ENCODE measurements around the gene LLGL1. TPM values are rescaled to one million over a fixed set of nuclear protein-coding genes. Genes with fewer than 3 reads are reported as not detected.

The LLGL1 gene
- polyA plus RNA-seq, 2 of the 4 experiments (the other 2 are of a cell fraction): 11.2 to 19.3 TPM

- H3K9me3 ChIP-seq: no peaks in the 10 kb centered on the region
- TF ChIP-seq KDM5A (IDR thresholded peaks at IDR 0.05) (no peak), RARB (CRISPR knock-in tag; IDR thresholded peaks at IDR 0.05) (no peak), CHD2 (IDR thresholded peaks at IDR 0.05; ENCODE audit: low read length, partially characterized antibody) (no peak), CHD4 (IDR thresholded peaks at IDR 0.05; ENCODE audit: borderline replicate concordance) (no peak), PHF8 (IDR thresholded peaks at IDR 0.05; ENCODE audit: borderline replicate concordance, low read depth) (no peak), CBX2 (IDR thresholded peaks at IDR 0.05; ENCODE audit: borderline replicate concordance, low read depth) (no peak), HES2 (IDR thresholded peaks at IDR 0.05) (no peak), ZFP36 (IDR thresholded peaks at IDR 0.05; ENCODE audit: borderline replicate concordance, partially characterized antibody) (peak; percentile 89)
- ChIA-PET POLR2A (no interaction called here), CTCF (interaction anchor here (0.6 to 1.3 kb wide), 4 partner anchors 16 to 40 kb away, joined by 3 to 4 read pairs (median 4); no protein-coding TSS in a partner anchor)
- peaks cover 8% of the 10 kb centered on the region for H3K4me1 ChIP-seq
- ATAC-seq (no peak), DNase-seq (ENCODE audit: low read depth in 1 of 2, low spot score in 1 of 2) (no peak), FAIRE-seq (no peak)
- H3K27ac ChIP-seq: no peak overlapping the region
- H3K4me3 ChIP-seq: no peak overlapping the region
- no peak overlapping the region for H3K4me2 ChIP-seq
Observed at GRCh38 chr17:18177133-18177532, 48.3 kb upstream of the LLGL1 start.

- Histone ChIP-seq H3K4me3 (no peak overlapping the region), H3K4me1 (peaks cover 11% of the 10 kb centered on the region), H3K9me3 (no peaks in the 10 kb centered on the region), H3K4me2 (no peak overlapping the region), H3K27ac (no peak overlapping the region)
- no peak for TF ChIP-seq ZSCAN20 (CRISPR knock-in tag; IDR thresholded peaks at IDR 0.05)
- TF ChIP-seq SMC3 (IDR thresholded peaks at IDR 0.05): no peak
- TF ChIP-seq HDAC2 (IDR thresholded peaks at IDR 0.05): no peak
- no peak for TF ChIP-seq POLR2AphosphoS2 (conservative IDR thresholded peaks at IDR 0.05; ENCODE audit: low read length)
- TF ChIP-seq PBX3 (IDR thresholded peaks at IDR 0.05): no peak
- no peak for TF ChIP-seq FOSL2 (IDR thresholded peaks at IDR 0.05)
- no peak for TF ChIP-seq FOSL2 (CRISPR knock-in tag; IDR thresholded peaks at IDR 0.05)
- TF ChIP-seq CBX2 (IDR thresholded peaks at IDR 0.05; ENCODE audit: borderline replicate concordance, low read depth): no peak
- no peak for TF ChIP-seq RCOR1 (IDR thresholded peaks at IDR 0.05; ENCODE audit: low read depth, low read length)
- TF ChIP-seq REST (IDR thresholded peaks at IDR 0.05): no peak
- TF ChIP-seq JUNB (IDR thresholded peaks at IDR 0.05): no peak
- no peak for TF ChIP-seq RAD21 (conservative IDR thresholded peaks at IDR 0.05 in 1 of 2, IDR thresholded peaks at IDR 0.05 in 1 of 2)
- TF ChIP-seq ESRRA (IDR thresholded peaks at IDR 0.05; ENCODE audit: borderline replicate concordance, low read length): no peak
- no peak for TF ChIP-seq HOXB13 (CRISPR knock-in tag; IDR thresholded peaks at IDR 0.05; ENCODE audit: low read depth)
- no peak for TF ChIP-seq TP53 (CRISPR knock-in tag; IDR thresholded peaks at IDR 0.05)
- DNase-seq (ENCODE audit: low read depth in 1 of 2, low spot score in 1 of 2) (no peak), ATAC-seq (no peak), FAIRE-seq (no peak)
- ChIA-PET POLR2A (no interaction called here), CTCF (interaction anchor here (1.3 kb wide), 2 partner anchors 17 to 22 kb away, joined by 4 read pairs; no protein-coding TSS in a partner anchor)
- 91% methylated on average over 8 of the region's 8 CpGs for WGBS (ENCODE audit: missing lambda C conversion rate)
Observed at GRCh38 chr17:18177722-18178121, 47.7 kb upstream of the LLGL1 start.

All from A549 (cell line).